Measurements from ENCODE around the gene HYAL3. TPM values are rescaled to one million over a fixed set of nuclear protein-coding genes. Genes with fewer than 3 reads are reported as not detected.

Gene HYAL3
- total and polyA plus RNA-seq, 2 of the 13 experiments (the other 11 are each of a cell fraction or from before 2014, with no cell fraction given): 5.5 to 10.4 TPM

DNA sequence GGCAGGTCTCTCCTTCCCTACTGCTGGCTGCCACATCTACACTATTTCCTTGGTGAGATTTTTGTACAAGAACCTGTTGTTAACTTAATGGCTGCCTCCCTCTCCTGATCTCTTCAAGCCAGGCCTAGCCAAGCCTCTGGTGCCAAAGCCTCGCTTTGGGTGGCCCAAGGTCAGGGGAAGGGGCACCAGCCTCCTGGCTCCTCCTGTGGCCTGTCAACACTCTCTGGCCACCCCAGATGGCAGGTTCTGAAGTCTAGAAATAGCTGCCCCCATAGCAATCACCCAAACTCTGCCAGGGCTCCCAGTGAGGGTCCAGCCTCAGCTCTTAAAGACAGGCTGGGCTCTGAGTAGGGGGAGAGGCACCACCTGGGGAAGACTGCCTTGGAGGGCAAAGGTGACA, 11.9 kb downstream of the HYAL3 start (continued):
- TF ChIP-seq, protein P1, sequence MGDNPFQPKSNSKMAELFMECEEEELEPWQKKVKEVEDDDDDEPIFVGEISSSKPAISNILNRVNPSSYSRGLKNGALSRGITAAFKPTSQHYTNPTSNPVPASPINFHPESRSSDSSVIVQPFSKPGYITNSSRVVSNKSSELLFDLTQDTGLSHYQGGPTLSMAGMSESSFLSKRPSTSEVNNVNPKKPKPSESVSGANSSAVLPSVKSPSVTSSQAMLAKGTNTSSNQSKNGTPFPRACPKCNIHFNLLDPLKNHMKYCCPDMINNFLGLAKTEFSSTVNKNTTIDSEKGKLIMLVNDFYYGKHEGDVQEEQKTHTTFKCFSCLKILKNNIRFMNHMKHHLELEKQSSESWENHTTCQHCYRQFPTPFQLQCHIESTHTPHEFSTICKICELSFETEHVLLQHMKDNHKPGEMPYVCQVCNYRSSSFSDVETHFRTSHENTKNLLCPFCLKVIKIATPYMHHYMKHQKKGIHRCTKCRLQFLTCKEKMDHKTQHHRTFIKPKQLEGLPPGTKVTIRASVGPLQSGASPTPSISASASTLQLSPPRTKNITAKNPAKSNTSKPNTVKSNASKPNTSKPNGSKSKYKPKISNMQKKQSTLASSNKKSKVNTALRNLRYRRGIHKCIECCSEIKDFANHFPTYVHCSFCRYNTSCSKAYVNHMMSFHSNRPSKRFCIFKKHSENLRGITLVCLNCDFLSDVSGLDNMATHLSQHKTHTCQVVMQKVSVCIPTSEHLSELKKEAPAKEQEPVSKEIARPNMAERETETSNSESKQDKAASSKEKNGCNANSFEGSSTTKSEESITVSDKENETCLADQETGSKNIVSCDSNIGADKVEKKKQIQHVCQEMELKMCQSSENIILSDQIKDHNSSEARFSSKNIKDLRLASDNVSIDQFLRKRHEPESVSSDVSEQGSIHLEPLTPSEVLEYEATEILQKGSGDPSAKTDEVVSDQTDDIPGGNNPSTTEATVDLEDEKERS (CRISPR knock-in tag; IDR thresholded peaks at IDR 0.05): no peak
- no peak for TF ChIP-seq ZBTB3 (CRISPR knock-in tag; IDR thresholded peaks at IDR 0.05; ENCODE audit: borderline replicate concordance, low read depth)

DNA sequence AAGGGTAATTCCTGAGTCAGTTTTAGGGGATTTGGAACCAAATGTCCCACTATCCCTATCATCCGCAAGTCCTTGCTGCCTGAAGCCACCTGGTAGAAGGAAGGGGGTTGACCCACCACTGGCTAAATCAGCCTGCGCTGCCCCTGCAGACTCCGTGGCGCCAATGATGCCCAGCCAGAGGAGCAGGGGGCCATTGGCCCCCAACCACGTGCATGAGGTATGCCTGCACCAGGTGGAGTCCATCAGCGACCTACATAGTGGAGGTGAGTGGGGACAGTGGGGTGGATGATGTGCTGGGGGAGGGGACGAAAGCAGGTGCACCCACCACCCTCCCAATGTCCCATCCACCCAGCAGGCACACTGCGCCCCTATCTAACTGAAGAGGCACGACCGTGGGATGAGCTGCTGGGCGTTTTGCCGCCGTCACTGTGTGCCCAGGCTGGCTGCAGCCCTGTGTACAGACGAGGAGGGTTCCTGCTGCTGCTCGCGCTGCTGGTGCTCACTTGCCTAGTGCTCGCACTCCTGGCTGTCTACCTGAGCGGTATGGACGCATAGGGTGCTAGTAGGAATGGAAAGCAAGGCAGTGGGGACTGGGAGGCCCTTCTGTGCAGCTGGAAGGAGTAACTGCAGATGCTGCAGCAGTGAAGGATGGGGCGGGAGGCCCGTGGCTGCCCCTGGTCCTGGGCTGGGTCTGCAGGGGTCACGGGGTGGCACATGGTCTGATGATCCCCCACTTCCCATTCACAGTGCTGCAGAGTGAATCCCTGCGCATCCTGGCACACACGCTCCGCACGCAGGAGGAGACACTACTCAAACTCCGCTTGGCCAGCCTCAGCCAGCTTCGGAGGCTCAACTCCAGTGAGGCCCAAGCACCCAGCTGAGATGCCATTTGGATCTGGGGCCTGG, 12.6 kb downstream of the HYAL3 start:
- Histone ChIP-seq H3K36me3 (replicated peaks in 1 of 2; ENCODE audit: control insufficient read depth in 1 of 2, insufficient read depth in 2 of 2, low read length in 2 of 2) (peaks cover 22 to 40% of the 10 kb centered on the region in 2 experiments), H3K4me1 (ENCODE audit: insufficient read depth, low read length) (peaks cover 25% of the 10 kb centered on the region), H3K79me2 (ENCODE audit: insufficient read depth, low read length) (peaks cover 12% of the 10 kb centered on the region), H3K27ac (ENCODE audit: extremely low read length, insufficient read depth, low read length) (no peak overlapping the region), H3K4me3 (replicated peaks in 1 of 3; ENCODE audit: insufficient read depth in 1 of 3, low read depth in 2 of 3, low read length in 3 of 3) (no peak overlapping the region), H3K9me3 (ENCODE audit: low read length) (no peaks in the 10 kb centered on the region), H4K20me1 (ENCODE audit: insufficient read depth, low read length) (no peaks in the 10 kb centered on the region), H3K9ac (ENCODE audit: insufficient read depth, low read depth, low read length) (no peak overlapping the region), H2AFZ (ENCODE audit: low read length) (no peak overlapping the region), H3K4me2 (ENCODE audit: low read depth, low read length) (no peak overlapping the region), H3K27me3 (ENCODE audit: control insufficient read depth in 1 of 2, insufficient read depth in 2 of 2, low read length in 2 of 2) (no peaks in the 10 kb centered on the region)
- FAIRE-seq: no peak
- intact Hi-C loops (cut with micrococcal nuclease; ENCODE audit: unreplicated experiment) (no loop called here), in situ Hi-C loops (cut with HindIII; ENCODE audit: extremely low pct_ligation_motif_present, low pct_unique_long_range_greater_than_20kb) (no loop called here)
- ChIA-PET POLR2A (interaction anchor here (1.0 to 1.1 kb wide), 2 partner anchors 10 to 42 kb away, joined by 3 to 4 read pairs; no protein-coding TSS in a partner anchor), CTCF (ENCODE audit: low intra/inter-chr PET ratio, low total read pairs) (no interaction called here)
- BruUV-seq (replicated peaks): no TSS peak
- ATAC-seq: no peak; the same call in 1 of the 3 replicates
- WGBS (ENCODE audit: low lambda C conversion rate): 96% methylated on average over 17 of the region's 28 CpGs
- DNase-seq (ENCODE audit: low spot score): no peak
- TF ChIP-seq PCBP1 (IDR thresholded peaks at IDR 0.05; ENCODE audit: borderline replicate concordance, low read depth, low read length) (no peak), RBFOX2 (IDR thresholded peaks at IDR 0.05; ENCODE audit: low read depth, low read length) (peak; percentile 68), ZNF20 (CRISPR knock-in tag; IDR thresholded peaks at IDR 0.05) (no peak), SNRNP70 (IDR thresholded peaks at IDR 0.05; ENCODE audit: low read depth, low read length) (no peak), HNRNPH1 (optimal IDR thresholded peaks at IDR 0.05; ENCODE audit: low read depth, low read length) (no peak), GPN1 (CRISPR knock-in tag; IDR thresholded peaks at IDR 0.05; ENCODE audit: borderline replicate concordance) (no peak), CAMTA2 (CRISPR knock-in tag; IDR thresholded peaks at IDR 0.05; ENCODE audit: borderline replicate concordance) (no peak), AGO2 (optimal IDR thresholded peaks at IDR 0.05; ENCODE audit: low read depth, low read length) (peak; percentile 93), ZKSCAN1 (IDR thresholded peaks at IDR 0.05; ENCODE audit: low read length) (no peak), PHF21A (CRISPR knock-in tag; IDR thresholded peaks at IDR 0.05) (no peak), CEBPB (IDR thresholded peaks at IDR 0.05; ENCODE audit: borderline replicate concordance, low read depth, low read length) (no peak), POLR2A (IDR thresholded peaks at IDR 0.05; ENCODE audit: insufficient read depth in 1 of 2, low read depth in 2 of 2, low read length in 2 of 2) (peak in 1 of 2 experiments; percentile 24; a peak in 1 of 4 replicates), ZNF33A (CRISPR knock-in tag; IDR thresholded peaks at IDR 0.05; ENCODE audit: borderline replicate concordance) (no peak), ZFYVE20 (CRISPR knock-in tag; IDR thresholded peaks at IDR 0.05; ENCODE audit: borderline replicate concordance, low read depth) (no peak), SNAPC2 (CRISPR knock-in tag; IDR thresholded peaks at IDR 0.05) (no peak)
- TF ChIP-seq, protein P2, sequence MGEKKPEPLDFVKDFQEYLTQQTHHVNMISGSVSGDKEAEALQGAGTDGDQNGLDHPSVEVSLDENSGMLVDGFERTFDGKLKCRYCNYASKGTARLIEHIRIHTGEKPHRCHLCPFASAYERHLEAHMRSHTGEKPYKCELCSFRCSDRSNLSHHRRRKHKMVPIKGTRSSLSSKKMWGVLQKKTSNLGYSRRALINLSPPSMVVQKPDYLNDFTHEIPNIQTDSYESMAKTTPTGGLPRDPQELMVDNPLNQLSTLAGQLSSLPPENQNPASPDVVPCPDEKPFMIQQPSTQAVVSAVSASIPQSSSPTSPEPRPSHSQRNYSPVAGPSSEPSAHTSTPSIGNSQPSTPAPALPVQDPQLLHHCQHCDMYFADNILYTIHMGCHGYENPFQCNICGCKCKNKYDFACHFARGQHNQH (CRISPR knock-in tag; IDR thresholded peaks at IDR 0.05): no peak
